Ascending aorta (tissue), 2 donors: Measurements from ENCODE around the gene EYA4. TPM values are rescaled to one million over a fixed set of nuclear protein-coding genes. Genes with fewer than 3 reads are reported as not detected.

Experiments
- DNase-seq, 2 donors: peaks; one replicate each; pipeline ENCODE4 v3.0.0-alpha.2; 2019; ENCODE audit warnings: low spot score in 2 of 2
- H3K27ac ChIP-seq, 2 donors: fragments of 200-600 bp; sonication (generic); one replicate each; pipeline ENCODE4 v1.5.1; 2016 to 2017; ENCODE audit warnings: mild to moderate bottlenecking in 1 of 2
- H3K27me3 ChIP-seq: fragments of 200-600 bp; sonication (generic); one replicate; pipeline ENCODE4 v1.5.1; 2017
- H3K36me3 ChIP-seq, 2 donors: fragments of 200-600 bp; sonication (generic); one replicate each; pipeline ENCODE4 v1.5.1; 2016
- H3K4me1 ChIP-seq, 2 donors: fragments of 200-600 bp; sonication (generic); one replicate each; pipeline ENCODE4 v1.5.1; 2016 to 2017; ENCODE audit warnings: mild to moderate bottlenecking in 1 of 2
- H3K4me3 ChIP-seq, 2 donors: fragments of 200-600 bp; sonication (generic); one replicate each; pipeline ENCODE4 v1.5.1; 2016 to 2017; ENCODE audit warnings: mild to moderate bottlenecking in 1 of 2
- H3K9me3 ChIP-seq, 2 donors: fragments of 200-600 bp; sonication (generic); one replicate each; pipeline ENCODE4 v1.5.1; 2016
- intact Hi-C: fragments of 100-400 bp; cut with DNase I; formaldehyde crosslinking; loops from one replicate; pipeline ENCODE4 v1.15.1; 2023
- total RNA-seq: library from RNA; depleted of rRNA; stranded (reverse); fragments of >200 nt; gene quantifications from one replicate; pipeline ENCODE4 v1.1.0, GENCODE V29; 2016
- TF ChIP-seq, protein P1 (sequence below), 3 experiments: fragments of 200-600 bp in 2 of 3; fragments of 450-650 bp in 1 of 3; sonication (generic) in 2 of 3; IDR thresholded peaks; one replicate each; pipeline ENCODE4 v1.5.1; 2016 to 2019; ENCODE audit warnings: antibody characterized with exemption in 3 of 3, mild to moderate bottlenecking in 1 of 3, moderate library complexity in 1 of 3

EYA4 gene
- total RNA-seq, 1 donor from 2014 or later = 6.2 TPM

- DNase-seq = no peak
- H3K36me3 ChIP-seq = no peaks in the 10 kb centered on the region
- H3K4me1 ChIP-seq = no peaks in the 10 kb centered on the region
- intact Hi-C loops = no loop called here
- H3K27ac ChIP-seq = no peak overlapping the region
- H3K4me3 ChIP-seq = no peak overlapping the region
- H3K9me3 ChIP-seq = no peaks in the 10 kb centered on the region
- H3K27me3 ChIP-seq = no peaks in the 10 kb centered on the region
- TF ChIP-seq, protein P1, sequence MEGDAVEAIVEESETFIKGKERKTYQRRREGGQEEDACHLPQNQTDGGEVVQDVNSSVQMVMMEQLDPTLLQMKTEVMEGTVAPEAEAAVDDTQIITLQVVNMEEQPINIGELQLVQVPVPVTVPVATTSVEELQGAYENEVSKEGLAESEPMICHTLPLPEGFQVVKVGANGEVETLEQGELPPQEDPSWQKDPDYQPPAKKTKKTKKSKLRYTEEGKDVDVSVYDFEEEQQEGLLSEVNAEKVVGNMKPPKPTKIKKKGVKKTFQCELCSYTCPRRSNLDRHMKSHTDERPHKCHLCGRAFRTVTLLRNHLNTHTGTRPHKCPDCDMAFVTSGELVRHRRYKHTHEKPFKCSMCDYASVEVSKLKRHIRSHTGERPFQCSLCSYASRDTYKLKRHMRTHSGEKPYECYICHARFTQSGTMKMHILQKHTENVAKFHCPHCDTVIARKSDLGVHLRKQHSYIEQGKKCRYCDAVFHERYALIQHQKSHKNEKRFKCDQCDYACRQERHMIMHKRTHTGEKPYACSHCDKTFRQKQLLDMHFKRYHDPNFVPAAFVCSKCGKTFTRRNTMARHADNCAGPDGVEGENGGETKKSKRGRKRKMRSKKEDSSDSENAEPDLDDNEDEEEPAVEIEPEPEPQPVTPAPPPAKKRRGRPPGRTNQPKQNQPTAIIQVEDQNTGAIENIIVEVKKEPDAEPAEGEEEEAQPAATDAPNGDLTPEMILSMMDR (IDR thresholded peaks at IDR 0.05) = no peak
Observed at GRCh38 chr6:133362813-133363212, 121.7 kb downstream of the EYA4 start.

- Histone ChIP-seq H3K9me3 (no peaks in the 10 kb centered on the region), H3K4me1 (no peaks in the 10 kb centered on the region), H3K27me3 (no peaks in the 10 kb centered on the region), H3K4me3 (no peak overlapping the region), H3K36me3 (no peaks in the 10 kb centered on the region), H3K27ac (no peak overlapping the region)
- intact Hi-C loops = no loop called here
- DNase-seq = no peak
- TF ChIP-seq, protein P1 (IDR thresholded peaks at IDR 0.05) = no peak
Observed at GRCh38 chr6:133368664-133369063, 127.5 kb downstream of the EYA4 start.

GRCh38 chr6:133369773-133370272 is 128.7 kb downstream of the EYA4 start:
- intact Hi-C loops = no loop called here
- H3K27me3 ChIP-seq = no peaks in the 10 kb centered on the region
- no peaks in the 10 kb centered on the region for H3K4me1 ChIP-seq
- DNase-seq = no peak
- no peak overlapping the region for H3K4me3 ChIP-seq
- no peak overlapping the region for H3K27ac ChIP-seq
- no peaks in the 10 kb centered on the region for H3K9me3 ChIP-seq
- no peaks in the 10 kb centered on the region for H3K36me3 ChIP-seq
- TF ChIP-seq, protein P1 (IDR thresholded peaks at IDR 0.05) = no peak

- TF ChIP-seq, protein P1 (IDR thresholded peaks at IDR 0.05) = no peak
- H3K36me3 ChIP-seq = no peaks in the 10 kb centered on the region
- H3K4me3 ChIP-seq = no peak overlapping the region
- H3K9me3 ChIP-seq = no peaks in the 10 kb centered on the region
- H3K27me3 ChIP-seq = no peaks in the 10 kb centered on the region
- no peaks in the 10 kb centered on the region for H3K4me1 ChIP-seq
- intact Hi-C loops = no loop called here
- DNase-seq = no peak
- no peak overlapping the region for H3K27ac ChIP-seq
Observed at GRCh38 chr6:133376743-133377142, 135.6 kb downstream of the EYA4 start.

DNA sequence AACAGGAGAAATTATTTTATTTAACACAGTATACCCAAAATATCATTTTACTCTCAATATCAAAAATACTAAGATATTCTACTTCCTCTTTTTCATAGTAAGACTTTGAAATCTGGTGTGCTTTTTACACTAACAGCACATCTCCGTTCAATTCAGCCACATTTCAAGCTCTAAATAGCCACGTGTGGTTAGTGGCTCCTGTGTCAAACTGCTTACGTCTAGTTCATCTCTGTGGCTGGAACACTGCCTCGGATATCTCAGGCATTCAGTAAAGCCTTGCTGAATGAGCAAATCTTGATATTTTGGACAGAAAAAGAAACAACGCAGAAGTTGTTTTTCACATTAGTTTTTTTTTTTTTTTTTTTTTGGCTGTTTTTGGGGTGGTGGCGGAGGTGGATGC is 136.1 kb downstream of the EYA4 start:
- H3K27ac ChIP-seq = no peak overlapping the region
- H3K27me3 ChIP-seq = no peaks in the 10 kb centered on the region
- TF ChIP-seq, protein P1 (IDR thresholded peaks at IDR 0.05) = no peak
- no peaks in the 10 kb centered on the region for H3K4me1 ChIP-seq
- intact Hi-C loops = no loop called here
- no peak for DNase-seq
- H3K4me3 ChIP-seq = no peak overlapping the region
- no peaks in the 10 kb centered on the region for H3K9me3 ChIP-seq
- no peaks in the 10 kb centered on the region for H3K36me3 ChIP-seq

DNA sequence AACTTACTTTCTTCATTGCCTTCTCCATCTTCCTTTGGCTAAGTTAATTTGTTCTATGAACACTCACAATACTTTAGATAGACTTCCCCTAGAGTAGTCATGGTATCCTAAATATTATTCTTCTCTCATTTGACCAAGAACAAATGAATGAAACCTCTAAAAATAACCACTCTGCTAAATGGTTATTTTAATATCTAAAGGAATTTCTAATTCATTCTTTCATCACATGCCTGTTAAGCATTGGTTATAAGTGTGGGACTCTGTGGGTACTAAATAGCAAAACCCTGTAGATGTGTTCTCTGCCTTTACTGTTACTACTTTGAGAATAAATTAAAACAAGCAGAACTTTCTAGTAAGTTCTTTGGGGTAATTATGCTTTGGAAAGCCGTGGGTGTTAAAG is 138.9 kb downstream of the EYA4 start:
- intact Hi-C loops = no loop called here
- no peaks in the 10 kb centered on the region for H3K9me3 ChIP-seq
- no peaks in the 10 kb centered on the region for H3K27me3 ChIP-seq
- no peaks in the 10 kb centered on the region for H3K36me3 ChIP-seq
- no peak for DNase-seq
- no peaks in the 10 kb centered on the region for H3K4me1 ChIP-seq
- H3K4me3 ChIP-seq = no peak overlapping the region
- no peak overlapping the region for H3K27ac ChIP-seq
- TF ChIP-seq, protein P1 (IDR thresholded peaks at IDR 0.05) = no peak
